HG02840 (cell line): Measurements from ENCODE around the gene SLC38A8.

ENCODE experiments used
- ATAC-seq: cut with Tn5 transposase; IDR thresholded peaks from one replicate; pipeline ENCODE4 v1.9.1; 2021; ENCODE audit warnings: mild to moderate bottlenecking, moderate library complexity, moderate number of reproducible peaks; ENCODE audit not compliant: unreplicated experiment, low FRiP score

Gene SLC38A8

GRCh38 chr16:84050316-84050715 lies 7.7 kb upstream of the SLC38A8 start:
- ATAC-seq: no peak

GRCh38 chr16:84049403-84050060 lies 6.9 kb upstream of the SLC38A8 start:
- ATAC-seq: no peak

GRCh38 chr16:84048871-84049270 lies 6.3 kb upstream of the SLC38A8 start:
- ATAC-seq: no peak

GRCh38 chr16:84048270-84048669 lies 5.7 kb upstream of the SLC38A8 start:
- no peak for ATAC-seq

GRCh38 chr16:84047626-84048025 lies 5.0 kb upstream of the SLC38A8 start:
- ATAC-seq: no peak

GRCh38 chr16:84047206-84047605 lies 4.6 kb upstream of the SLC38A8 start:
- ATAC-seq: no peak

GRCh38 chr16:84045818-84046470 lies 3.3 kb upstream of the SLC38A8 start:
- ATAC-seq: no peak

- no peak for ATAC-seq
Measured at GRCh38 chr16:84045001-84045817, 2.6 kb upstream of the SLC38A8 start.

GRCh38 chr16:84044118-84044488 lies 1.5 kb upstream of the SLC38A8 start:
- no peak for ATAC-seq

- ATAC-seq: no peak
Measured at GRCh38 chr16:84043486-84044117, 1.0 kb upstream of the SLC38A8 start.

GRCh38 chr16:84042879-84043485 lies 387 bp upstream of the SLC38A8 start:
- ATAC-seq: no peak

- no peak for ATAC-seq
Measured at GRCh38 chr16:84041881-84042280, 714 bp downstream of the SLC38A8 start.

- ATAC-seq: no peak
Measured at GRCh38 chr16:84040823-84041820, 1.5 kb downstream of the SLC38A8 start.

GRCh38 chr16:84040226-84040822 lies 2.3 kb downstream of the SLC38A8 start:
- ATAC-seq: no peak

GRCh38 chr16:84039696-84040095 lies 2.9 kb downstream of the SLC38A8 start:
- ATAC-seq: no peak

- ATAC-seq: no peak
Measured at GRCh38 chr16:84038469-84038868, 4.1 kb downstream of the SLC38A8 start.

GRCh38 chr16:84036982-84037425 lies 5.6 kb downstream of the SLC38A8 start:
- no peak for ATAC-seq

- ATAC-seq: no peak
Measured at GRCh38 chr16:84036131-84036530, 6.5 kb downstream of the SLC38A8 start.

GRCh38 chr16:84034516-84034915 lies 8.1 kb downstream of the SLC38A8 start:
- no peak for ATAC-seq
